ENCODE results near the gene TNFSF15. TPM values are rescaled to one million over a fixed set of nuclear protein-coding genes. Genes with fewer than 3 reads are reported as not detected.

The TNFSF15 gene
- total and polyA plus RNA-seq, 2 of the 4 experiments (the other 2 are of a cell fraction), result 0.03 to 0.18 TPM

DNA sequence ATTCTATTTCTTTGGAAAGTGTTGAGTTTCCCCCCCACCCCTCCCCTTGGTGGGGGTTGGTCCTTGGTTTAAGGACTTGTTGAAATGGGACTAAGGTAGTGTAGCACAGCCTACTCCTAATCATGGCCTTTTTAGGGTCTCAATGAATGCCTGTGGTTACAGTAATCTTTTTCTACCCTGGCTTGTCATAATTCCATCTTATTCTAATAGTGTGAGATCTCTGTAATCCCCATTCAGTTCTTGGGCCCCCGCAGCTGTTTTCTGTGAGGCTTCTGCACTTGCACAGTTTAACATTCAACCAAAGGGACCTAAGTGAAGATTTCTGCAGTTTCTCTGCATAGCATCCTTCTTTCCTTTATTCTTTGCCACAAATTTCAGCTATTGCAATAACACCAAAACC, 30.7 kb downstream of the TNFSF15 start:
- Histone ChIP-seq H3K23ac (ENCODE audit: low read depth, low read length) (no peak overlapping the region), H2BK15ac (ENCODE audit: low read depth, low read length) (no peak overlapping the region), H2BK120ac (ENCODE audit: low read depth, low read length) (no peak overlapping the region), H3K4me2 (ENCODE audit: low read depth, low read length) (no peak overlapping the region), H3K56ac (ENCODE audit: extremely low read depth, insufficient read depth, low read length) (no peak overlapping the region), H3K36me3 (ENCODE audit: control insufficient read depth, insufficient read depth, low read length) (no peaks in the 10 kb centered on the region), H2AFZ (replicated peaks; ENCODE audit: low read length, poor library complexity) (no peak overlapping the region), H4K5ac (ENCODE audit: low read depth, low read length) (no peak overlapping the region), H3K4me3 (ENCODE audit: insufficient read depth, low read depth, low read length) (no peak overlapping the region), H2AK9ac (replicated peaks; ENCODE audit: low read depth, low read length, poor library complexity) (no peak overlapping the region), H3K14ac (replicated peaks; ENCODE audit: low read depth, low read length) (no peak overlapping the region), H4K8ac (ENCODE audit: low read depth in 2 of 2, low read length in 2 of 2) (no peak overlapping the region), H2AK5ac (ENCODE audit: low read depth, low read length) (no peak overlapping the region), H3K27me3 (ENCODE audit: control insufficient read depth, insufficient read depth, low read length) (peaks cover 36% of the 10 kb centered on the region), H3K79me1 (ENCODE audit: low read depth in 1 of 2, low read length in 2 of 2) (no peaks in the 10 kb centered on the region), H2BK5ac (ENCODE audit: low read depth, low read length, poor library complexity, severe bottlenecking) (no peak overlapping the region), H3K27ac (ENCODE audit: insufficient read depth, low read length) (no peak overlapping the region), H3K9me3 (ENCODE audit: control insufficient read depth, insufficient read depth, low read length) (no peaks in the 10 kb centered on the region), H3K9me1 (ENCODE audit: insufficient read depth, low read length) (no peaks in the 10 kb centered on the region), H3K4me1 (ENCODE audit: control insufficient read depth, insufficient read depth, low read length) (no peaks in the 10 kb centered on the region; the same call in 1 of the 2 replicates), H3K4ac (ENCODE audit: low read depth, low read length) (no peak overlapping the region), H2BK20ac (ENCODE audit: low read depth, low read length) (no peak overlapping the region), H3K9ac (ENCODE audit: low read depth, low read length) (no peak overlapping the region), H4K20me1 (ENCODE audit: insufficient read depth, low read length) (no peaks in the 10 kb centered on the region), H4K91ac (ENCODE audit: insufficient read depth, low read depth, low read length) (no peak overlapping the region), H3K18ac (ENCODE audit: low read depth, low read length) (no peak overlapping the region)
- dilution Hi-C loops (cut with HindIII; ENCODE audit: low sequenced_read_pairs, unreplicated experiment), result no loop called here
- intact Hi-C loops (cut with micrococcal nuclease), result no loop called here
- DNase-seq (no peak), ATAC-seq (ENCODE audit: low read depth) (no peak)
- BruUV-seq (replicated peaks), result no TSS peak
- POLR2A ChIA-PET (ENCODE audit: unreplicated experiment), result no interaction called here
- WGBS, 2 experiments (ENCODE audit: extremely low coverage in 2 of 2, insufficient read length in 1 of 2), result no CpG with 5 or more reads among the region's 1 CpG
- in situ Hi-C loops (cut with MboI; ENCODE audit: low sequenced_read_pairs), result no loop called here
- CTCF ChIA-PET, result no interaction called here
- TF ChIP-seq POLR2A (IDR thresholded peaks at IDR 0.05; ENCODE audit: low read depth, low read length), result no peak
- TF ChIP-seq MAFK (IDR thresholded peaks at IDR 0.05; ENCODE audit: low read depth, low read length), result no peak
- TF ChIP-seq CEBPB (IDR thresholded peaks at IDR 0.05; ENCODE audit: low read depth, low read length), result no peak

All from IMR-90 (cell line).